Calu3 (cell line): ENCODE data around the gene CDKL5. TPM values are rescaled to one million over a fixed set of nuclear protein-coding genes. Genes with fewer than 3 reads are reported as not detected.
A peak's percentile ranks its signal among the peaks of the same experiment; 100 is the strongest.

Experiments
- BruUV-seq: library from RNA; stranded (reverse); fragments of 400-500 nt; replicated peaks from 2 replicates; lab custom pipeline; 2021; lab: Mats Ljungman, UMichigan
- CTCF ChIA-PET: fragments of 300-600 bp; sonication (Branson Sonifier 250); formaldehyde crosslinking; loops from one replicate; lab custom pipeline; 2022; ENCODE audit warnings: antibody characterized with exemption; lab: Charles Lee
- DNase-seq: peaks from one replicate; pipeline ENCODE4 v3.0.0; 2022
- H3K27ac Mint-ChIP-seq: one replicate; pipeline ENCODE4 v1.8.0; 2022; ENCODE audit warnings: mixed read lengths; ENCODE audit not compliant: unreplicated experiment
- H3K27me3 Mint-ChIP-seq: one replicate; pipeline ENCODE4 v1.8.0; 2022; ENCODE audit warnings: mixed read lengths; ENCODE audit not compliant: unreplicated experiment
- H3K36me3 Mint-ChIP-seq: one replicate; pipeline ENCODE4 v1.8.0; 2022; ENCODE audit warnings: mild to moderate bottlenecking, moderate library complexity, mixed read lengths; ENCODE audit not compliant: insufficient read depth, unreplicated experiment
- H3K4me1 Mint-ChIP-seq: one replicate; pipeline ENCODE4 v1.8.0; 2022; ENCODE audit warnings: mild to moderate bottlenecking, low read depth, mixed read lengths; ENCODE audit not compliant: unreplicated experiment
- H3K4me3 Mint-ChIP-seq: one replicate; pipeline ENCODE4 v1.8.0; 2022; ENCODE audit warnings: mild to moderate bottlenecking, low read depth, moderate library complexity, mixed read lengths; ENCODE audit not compliant: unreplicated experiment
- H3K9me3 Mint-ChIP-seq: one replicate; pipeline ENCODE4 v1.8.0; 2022; ENCODE audit warnings: low read depth, mixed read lengths; ENCODE audit not compliant: unreplicated experiment
- CTCF ChIP-seq: fragments of 200-600 bp; IDR thresholded peaks from one replicate; pipeline ENCODE4 v1.8.0; 2022; ENCODE audit warnings: antibody characterized with exemption; ENCODE audit not compliant: unreplicated experiment
- intact Hi-C: fragments of 100-400 bp; cut with micrococcal nuclease; formaldehyde crosslinking; loops from one replicate; pipeline ENCODE4 v1.10.0; 2022; ENCODE audit not compliant: unreplicated experiment
- total RNA-seq: library from RNA; stranded (reverse); gene quantifications from 2 replicates; pipeline ENCODE4 v1.2.3, GENCODE V29; 2022

Gene CDKL5
- total RNA-seq, 1 experiment from 2014 or later = 17.7 TPM

DNA sequence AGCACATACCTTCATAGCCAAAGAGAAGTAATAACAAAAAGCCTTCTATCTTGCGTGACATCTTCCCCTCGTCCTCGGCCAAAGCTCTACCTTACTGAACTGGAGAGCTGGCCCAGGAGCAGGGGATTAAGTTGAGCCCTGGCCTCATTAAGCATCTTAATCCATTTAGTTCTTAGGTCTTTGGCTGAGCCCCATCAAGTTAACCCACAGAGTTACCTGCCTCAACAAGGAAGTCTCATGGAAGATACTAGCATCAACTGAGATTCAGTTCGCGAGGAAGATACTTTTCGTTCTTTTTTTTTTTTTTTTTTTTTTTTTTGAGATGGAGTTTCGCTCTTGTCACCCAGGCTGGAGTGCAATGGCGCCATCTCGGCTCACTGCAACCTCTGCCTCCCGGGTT lies 246.6 kb downstream of the CDKL5 start, which contains the start of gene RS1:
RS1 (minus strand) TSS at position 101 of the 400 bp plus-strand sequence; CDS start at position 61, 40 bp downstream.
- H3K4me3 Mint-ChIP-seq = no peak within 1 kb of the TSS
- CTCF ChIA-PET = interaction anchor here (0.7 kb wide), 1 partner anchor 227 kb away, joined by 7 read pairs; no protein-coding TSS in a partner anchor
- no peak within 1 kb of the TSS for H3K27ac Mint-ChIP-seq
- intact Hi-C loops = no loop called here
- H3K4me1 Mint-ChIP-seq = peaks cover 2% of the 10 kb centered on the region
- peaks cover under 1% of the 10 kb centered on the region for H3K27me3 Mint-ChIP-seq
- no peak for TF ChIP-seq CTCF
- no peaks in the 10 kb centered on the region for H3K9me3 Mint-ChIP-seq
- no TSS peak for BruUV-seq
- no peak for DNase-seq
- peaks cover 19% of the 10 kb centered on the region for H3K36me3 Mint-ChIP-seq

GRCh38 chrX:18674417-18674787 lies 249.0 kb downstream of the CDKL5 start:
- no peak for TF ChIP-seq CTCF
- BruUV-seq = no TSS peak
- Mint-ChIP-seq H3K9me3 (no peaks in the 10 kb centered on the region), H3K4me1 (peaks cover 13% of the 10 kb centered on the region), H3K4me3 (peak overlapping the region; percentile 68), H3K27ac (peak overlapping the region; percentile 82), H3K27me3 (peaks cover 10% of the 10 kb centered on the region), H3K36me3 (peaks cover 24% of the 10 kb centered on the region)
- peak; percentile 5 for DNase-seq
- intact Hi-C loops = no loop called here
- CTCF ChIA-PET = no interaction called here

DNA sequence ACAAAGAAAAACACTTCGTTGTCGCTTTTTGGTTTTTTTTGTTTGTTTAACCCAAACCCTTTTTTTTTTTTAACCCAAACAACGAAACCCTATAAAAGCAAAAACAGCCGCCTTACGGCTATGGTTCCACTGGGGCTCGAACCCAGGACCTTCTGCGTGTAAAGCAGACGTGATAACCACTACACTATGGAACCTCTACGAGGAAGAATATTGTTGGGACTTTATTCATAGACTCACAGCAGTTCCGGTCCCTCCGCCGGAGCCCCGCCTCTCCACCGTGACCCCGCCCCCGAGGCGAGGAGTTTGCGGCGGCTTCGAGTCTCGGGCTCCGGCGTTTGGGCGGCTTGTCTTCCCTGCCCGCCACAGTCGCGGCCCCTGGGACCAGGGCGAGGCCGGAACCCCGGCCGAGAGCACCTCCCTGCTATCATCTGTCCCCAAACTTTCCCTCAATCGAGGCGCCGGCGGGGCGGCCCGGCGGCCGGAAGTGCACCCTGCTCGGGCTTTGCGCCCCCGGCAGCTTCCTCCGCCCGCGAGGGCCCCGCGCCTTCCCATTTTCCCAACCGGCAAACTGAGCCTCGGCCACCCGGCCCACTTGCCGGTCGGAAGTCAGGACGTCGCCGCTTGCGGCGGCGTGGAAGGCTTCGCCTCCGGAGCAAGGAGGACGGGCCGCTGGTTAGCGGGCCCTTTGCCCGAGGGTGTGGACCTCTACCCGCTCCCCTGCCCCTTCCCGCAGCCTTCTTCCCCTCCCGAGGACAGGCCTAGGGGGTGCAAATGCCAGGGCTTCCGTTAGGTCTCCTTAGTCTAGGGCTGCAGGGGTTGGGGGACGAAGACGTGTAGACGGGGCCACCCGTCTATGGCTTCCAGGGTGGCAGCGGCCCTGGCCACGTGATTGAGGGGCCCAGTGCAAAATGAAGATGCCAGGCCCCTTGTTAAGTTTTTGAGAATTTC lies 249.7 kb downstream of the CDKL5 start:
- H3K9me3 Mint-ChIP-seq = no peaks in the 10 kb centered on the region
- H3K36me3 Mint-ChIP-seq = peaks cover 24% of the 10 kb centered on the region
- peaks cover 13% of the 10 kb centered on the region for H3K4me1 Mint-ChIP-seq
- BruUV-seq = no TSS peak
- peaks cover 10% of the 10 kb centered on the region for H3K27me3 Mint-ChIP-seq
- intact Hi-C loops = no loop called here
- CTCF ChIA-PET = no interaction called here
- H3K4me3 Mint-ChIP-seq = peak overlapping the region; percentile 68
- peak; percentile 87 for DNase-seq
- H3K27ac Mint-ChIP-seq = peak overlapping the region; percentile 82
- no peak for TF ChIP-seq CTCF

DNA sequence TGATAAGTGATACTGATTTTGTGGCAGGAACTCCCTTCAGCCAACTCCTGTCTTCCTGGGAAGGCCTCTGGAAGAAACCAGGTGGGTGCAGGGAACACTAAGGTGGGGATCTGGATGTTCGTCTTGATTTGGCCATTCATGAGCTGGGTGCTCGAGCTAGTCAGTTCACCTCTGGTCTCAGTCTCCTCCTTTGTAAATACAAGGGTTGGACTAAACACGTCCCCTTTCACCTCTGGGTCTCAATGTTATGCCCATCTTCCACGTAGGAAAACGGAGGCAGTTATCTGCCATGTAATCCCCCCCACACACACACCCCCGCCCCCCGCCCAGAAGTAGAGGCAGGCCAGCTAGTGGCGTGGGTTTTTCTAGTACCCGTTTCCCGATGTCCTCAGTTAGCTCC lies 250.6 kb downstream of the CDKL5 start:
- no TSS peak for BruUV-seq
- CTCF ChIA-PET = no interaction called here
- Mint-ChIP-seq H3K4me3 (no peak overlapping the region), H3K27me3 (peaks cover 10% of the 10 kb centered on the region), H3K27ac (no peak overlapping the region), H3K36me3 (peaks cover 24% of the 10 kb centered on the region), H3K4me1 (peaks cover 13% of the 10 kb centered on the region), H3K9me3 (no peaks in the 10 kb centered on the region)
- TF ChIP-seq CTCF = no peak
- DNase-seq = no peak
- intact Hi-C loops = no loop called here
